ENCODE data around the gene SLC9A6. TPM values are rescaled to one million over a fixed set of nuclear protein-coding genes. Genes with fewer than 3 reads are reported as not detected.

Gene SLC9A6
- total RNA-seq, 1 donor from 2014 or later, result 8.3 TPM

DNA sequence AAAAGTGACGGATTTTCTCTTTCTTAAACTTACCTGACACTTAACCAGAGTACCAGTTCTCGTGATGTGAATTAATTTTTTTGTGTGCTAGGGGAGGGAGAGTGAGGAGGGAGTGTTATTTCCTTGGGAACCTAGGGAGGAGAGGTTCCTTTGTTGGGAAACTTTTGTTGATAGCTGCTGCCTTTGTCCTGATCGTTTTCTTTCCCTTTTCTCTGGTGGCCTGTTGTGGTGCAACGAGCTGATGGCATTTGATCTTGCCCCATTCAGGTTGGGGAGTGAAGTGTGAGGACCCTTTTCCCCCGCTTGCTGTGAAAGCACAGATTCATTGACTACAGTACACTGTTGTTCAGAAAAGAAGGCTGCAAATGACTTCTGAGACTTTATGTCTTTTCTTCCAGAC lies 59.8 kb downstream of the SLC9A6 start:
- no peak overlapping the region for H3K27ac ChIP-seq
- no peaks in the 10 kb centered on the region for H3K27me3 ChIP-seq
- intact Hi-C loops (cut with DNase I), result no loop called here
- no peak overlapping the region for H3K4me3 ChIP-seq
- no peaks in the 10 kb centered on the region for H3K9me3 ChIP-seq
- no peak for DNase-seq (ENCODE audit: low spot score in 2 of 2)
- H3K36me3 ChIP-seq, result no peaks in the 10 kb centered on the region
- TF ChIP-seq, protein P1, sequence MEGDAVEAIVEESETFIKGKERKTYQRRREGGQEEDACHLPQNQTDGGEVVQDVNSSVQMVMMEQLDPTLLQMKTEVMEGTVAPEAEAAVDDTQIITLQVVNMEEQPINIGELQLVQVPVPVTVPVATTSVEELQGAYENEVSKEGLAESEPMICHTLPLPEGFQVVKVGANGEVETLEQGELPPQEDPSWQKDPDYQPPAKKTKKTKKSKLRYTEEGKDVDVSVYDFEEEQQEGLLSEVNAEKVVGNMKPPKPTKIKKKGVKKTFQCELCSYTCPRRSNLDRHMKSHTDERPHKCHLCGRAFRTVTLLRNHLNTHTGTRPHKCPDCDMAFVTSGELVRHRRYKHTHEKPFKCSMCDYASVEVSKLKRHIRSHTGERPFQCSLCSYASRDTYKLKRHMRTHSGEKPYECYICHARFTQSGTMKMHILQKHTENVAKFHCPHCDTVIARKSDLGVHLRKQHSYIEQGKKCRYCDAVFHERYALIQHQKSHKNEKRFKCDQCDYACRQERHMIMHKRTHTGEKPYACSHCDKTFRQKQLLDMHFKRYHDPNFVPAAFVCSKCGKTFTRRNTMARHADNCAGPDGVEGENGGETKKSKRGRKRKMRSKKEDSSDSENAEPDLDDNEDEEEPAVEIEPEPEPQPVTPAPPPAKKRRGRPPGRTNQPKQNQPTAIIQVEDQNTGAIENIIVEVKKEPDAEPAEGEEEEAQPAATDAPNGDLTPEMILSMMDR (IDR thresholded peaks at IDR 0.05), result no peak
- H3K4me1 ChIP-seq, result peaks cover 0 to 11% of the 10 kb centered on the region in 2 donors

DNA sequence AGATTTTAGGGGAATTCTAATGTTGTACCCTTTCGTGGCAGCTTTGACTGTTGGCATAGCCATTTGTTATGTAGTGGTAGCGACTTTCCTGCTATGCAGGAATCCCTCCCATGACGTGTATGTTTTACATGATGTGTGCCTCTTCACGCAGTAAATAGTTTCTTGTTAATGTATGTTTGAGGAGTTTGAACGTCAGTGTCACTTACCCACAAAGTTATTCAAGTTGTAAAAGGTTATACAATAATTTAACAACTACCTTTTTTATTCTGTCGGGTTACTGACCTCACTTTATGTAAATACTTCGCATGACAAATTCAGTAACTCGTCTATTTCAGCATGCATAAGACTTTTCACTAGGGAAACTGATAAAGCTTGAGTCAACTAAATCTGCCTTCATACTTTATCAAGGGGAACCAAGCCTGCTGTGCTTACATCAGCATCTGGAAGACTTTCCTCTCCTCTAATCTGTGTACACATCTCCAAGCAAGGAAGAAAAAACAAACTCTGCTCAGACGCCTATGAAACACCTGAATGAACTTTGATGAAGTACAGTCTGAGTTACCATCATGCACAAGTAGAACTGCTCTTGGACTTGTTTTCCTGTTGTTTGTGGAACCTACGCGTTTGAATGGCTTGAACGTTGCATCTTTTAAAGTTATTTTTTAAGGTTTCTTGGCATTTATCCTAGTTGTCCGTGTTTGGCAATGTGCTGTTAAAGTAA lies 61.2 kb downstream of the SLC9A6 start:
- peaks cover 0 to 8% of the 10 kb centered on the region in 2 donors for H3K4me1 ChIP-seq
- intact Hi-C loops (cut with DNase I), result no loop called here
- H3K27ac ChIP-seq, result peak overlapping the region; percentile 2 to 7
- TF ChIP-seq, protein P1 (IDR thresholded peaks at IDR 0.05), result no peak
- no peak for DNase-seq (ENCODE audit: low spot score in 2 of 2)
- H3K36me3 ChIP-seq, result no peaks in the 10 kb centered on the region
- H3K9me3 ChIP-seq, result no peaks in the 10 kb centered on the region
- no peaks in the 10 kb centered on the region for H3K27me3 ChIP-seq
- H3K4me3 ChIP-seq, result no peak overlapping the region

DNA sequence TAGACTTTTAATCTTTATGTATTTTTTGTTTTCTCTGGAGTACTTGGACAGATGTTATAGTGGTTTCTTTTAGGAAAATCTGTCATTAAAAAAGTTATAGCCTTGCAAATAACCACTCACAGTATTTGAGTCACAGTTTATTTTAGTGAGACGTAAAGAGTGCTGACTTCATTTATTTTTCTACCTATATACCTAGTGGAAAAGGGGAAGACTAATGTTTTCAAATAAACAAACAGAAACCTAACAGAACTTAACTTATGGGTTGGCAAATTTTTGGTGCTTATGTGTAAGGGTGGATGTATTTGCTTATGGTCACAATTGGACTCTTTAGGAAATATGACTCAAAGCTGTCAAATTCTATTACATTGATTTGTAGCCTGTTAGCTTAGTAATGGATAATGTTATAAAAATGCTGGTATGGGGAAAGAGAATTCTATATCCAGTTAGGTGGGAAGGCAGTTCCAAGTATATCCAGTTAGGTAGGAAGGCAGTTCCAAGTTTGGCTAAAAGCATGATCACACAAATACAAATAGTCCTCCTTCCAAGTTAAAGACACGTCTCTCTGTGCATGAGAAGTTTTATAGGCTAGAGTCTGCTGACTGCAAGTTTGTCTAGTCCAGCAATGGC lies 61.9 kb downstream of the SLC9A6 start:
- Histone ChIP-seq H3K9me3 (no peaks in the 10 kb centered on the region), H3K4me3 (no peak overlapping the region), H3K27me3 (no peaks in the 10 kb centered on the region), H3K27ac (peak overlapping the region in 1 of 2 donors; percentile 23), H3K4me1 (peaks cover 0 to 8% of the 10 kb centered on the region in 2 donors), H3K36me3 (no peaks in the 10 kb centered on the region)
- intact Hi-C loops (cut with DNase I), result no loop called here
- TF ChIP-seq, protein P1 (IDR thresholded peaks at IDR 0.05), result no peak
- no peak for DNase-seq (ENCODE audit: low spot score in 2 of 2)

DNA sequence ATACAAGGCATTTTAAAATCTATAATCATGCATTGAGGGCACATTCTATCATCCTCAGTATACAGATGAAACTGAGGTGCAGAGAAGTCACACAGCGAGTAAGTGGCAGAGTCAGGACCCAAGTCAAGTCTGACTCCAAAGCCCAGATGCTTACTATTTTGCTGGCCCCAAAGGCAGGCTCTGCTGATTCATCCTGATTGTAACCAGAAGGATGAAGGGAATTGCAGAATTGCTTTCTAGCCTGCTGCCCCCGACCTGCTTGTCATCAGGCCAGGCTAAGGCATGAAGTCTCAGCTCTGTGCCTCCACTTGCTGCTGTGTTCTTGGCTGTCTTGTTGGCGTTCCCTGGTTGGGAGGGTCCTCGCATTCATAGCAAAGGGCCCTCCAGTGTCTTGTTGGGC lies 62.7 kb downstream of the SLC9A6 start:
- DNase-seq (ENCODE audit: low spot score in 2 of 2), result peak in 1 of 2 donors; percentile 57
- intact Hi-C loops (cut with DNase I), result no loop called here
- no peaks in the 10 kb centered on the region for H3K36me3 ChIP-seq
- TF ChIP-seq, protein P1 (IDR thresholded peaks at IDR 0.05), result no peak
- H3K4me1 ChIP-seq, result peaks cover 0 to 8% of the 10 kb centered on the region in 2 donors
- no peak overlapping the region for H3K4me3 ChIP-seq
- H3K9me3 ChIP-seq, result no peaks in the 10 kb centered on the region
- peak overlapping the region; percentile 1 to 23 for H3K27ac ChIP-seq
- H3K27me3 ChIP-seq, result no peaks in the 10 kb centered on the region

DNA sequence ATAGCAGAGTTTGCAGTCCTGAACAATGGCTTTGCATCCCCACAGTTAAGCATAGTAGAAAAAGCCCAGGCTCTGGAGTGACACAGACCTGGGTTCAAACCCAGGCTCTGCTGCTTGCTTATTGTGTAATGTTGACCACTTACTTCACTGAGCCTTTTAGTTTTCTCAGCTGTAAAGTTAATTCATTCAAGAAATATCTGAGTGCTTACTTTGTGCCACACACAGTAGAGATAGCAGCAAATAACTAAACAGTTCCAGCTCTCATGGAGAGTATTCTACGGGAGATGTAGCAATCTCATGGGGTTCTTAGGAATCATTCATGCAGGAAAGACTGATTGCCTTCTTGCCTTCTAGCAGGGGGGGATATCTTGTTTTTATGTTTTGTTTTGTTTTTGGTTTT lies 63.2 kb downstream of the SLC9A6 start:
- intact Hi-C loops (cut with DNase I), result no loop called here
- peak in 1 of 2 donors; percentile 52 for DNase-seq (ENCODE audit: low spot score in 2 of 2)
- TF ChIP-seq, protein P1 (IDR thresholded peaks at IDR 0.05), result no peak
- Histone ChIP-seq H3K36me3 (no peaks in the 10 kb centered on the region), H3K27me3 (no peaks in the 10 kb centered on the region), H3K27ac (peak overlapping the region; percentile 1 to 23), H3K9me3 (no peaks in the 10 kb centered on the region), H3K4me3 (no peak overlapping the region), H3K4me1 (peaks cover 0 to 11% of the 10 kb centered on the region in 2 donors)

All from ascending aorta (tissue), 2 donors.